Measurements from ENCODE around the gene ADAMTS4.
"Not testable (repeated sequence)": the region's sequence is repeated elsewhere in the genome, so short reads cannot be mapped to it uniquely, and the experiment has no call there.

ADAMTS4 gene

GRCh38 chr1:161227196-161227871 lies 28.5 kb upstream of the ADAMTS4 start:
- peak overlapping the region; percentile 91 to 99 for H3K4me3 ChIP-seq (ENCODE audit: low read length in 2 of 2)
- peaks cover 16 to 24% of the 10 kb centered on the region in 2 donors for H3K36me3 ChIP-seq (ENCODE audit: control insufficient read depth in 2 of 2, insufficient read depth in 2 of 2, low read length in 2 of 2)

GRCh38 chr1:161226759-161227158 lies 27.9 kb upstream of the ADAMTS4 start:
- Histone ChIP-seq H3K36me3 (ENCODE audit: control insufficient read depth in 2 of 2, insufficient read depth in 2 of 2, low read length in 2 of 2) (peaks cover 16 to 24% of the 10 kb centered on the region in 2 donors), H3K4me3 (ENCODE audit: low read length in 2 of 2) (peak overlapping the region; percentile 91 to 99), H3K27ac (ENCODE audit: low read length) (no peak overlapping the region), H3K9ac (ENCODE audit: low read length in 2 of 2) (peak overlapping the region; percentile 62 to 85), H3K27me3 (ENCODE audit: control insufficient read depth in 1 of 2, insufficient read depth in 2 of 2, low read length in 2 of 2) (no peaks in the 10 kb centered on the region), H3K9me3 (ENCODE audit: control insufficient read depth in 2 of 2, low read length in 2 of 2) (no peaks in the 10 kb centered on the region), H3K4me1 (ENCODE audit: control insufficient read depth, insufficient read depth, low read length) (peaks cover 24% of the 10 kb centered on the region)

More at GRCh38 chr1:161227196-161227871, 28.5 kb upstream of the ADAMTS4 start:
- Histone ChIP-seq H3K9ac (ENCODE audit: low read length in 2 of 2) (peak overlapping the region; percentile 36 to 85), H3K27ac (ENCODE audit: low read length) (no peak overlapping the region), H3K9me3 (ENCODE audit: control insufficient read depth in 2 of 2, low read length in 2 of 2) (no peaks in the 10 kb centered on the region), H3K27me3 (ENCODE audit: control insufficient read depth in 1 of 2, insufficient read depth in 2 of 2, low read length in 2 of 2) (no peaks in the 10 kb centered on the region), H3K4me1 (ENCODE audit: control insufficient read depth, insufficient read depth, low read length) (peaks cover 24% of the 10 kb centered on the region)

- H3K36me3 ChIP-seq (ENCODE audit: control insufficient read depth in 2 of 2, insufficient read depth in 2 of 2, low read length in 2 of 2) = peaks cover 16 to 24% of the 10 kb centered on the region in 2 donors
- H3K9ac ChIP-seq (ENCODE audit: low read length in 2 of 2) = peak overlapping the region; percentile 85 to 89
- H3K4me3 ChIP-seq (ENCODE audit: low read length in 2 of 2) = peak overlapping the region; percentile 91 to 99
These were observed 27.5 kb upstream of the ADAMTS4 start for GRCh38 chr1:161226320-161226711.

GRCh38 chr1:161225534-161226319 lies 26.9 kb upstream of the ADAMTS4 start, which contains the start of gene TOMM40L:
TOMM40L (plus strand) TSS chr1:161226060; CDS start chr1:161226490, 430 bp downstream.
- H3K9me3 ChIP-seq (ENCODE audit: control insufficient read depth in 2 of 2, low read length in 2 of 2) = no peaks in the 10 kb centered on the region
- H3K9ac ChIP-seq (ENCODE audit: low read length in 2 of 2) = peak within 1 kb of the TSS; percentile 85 to 89
- H3K27ac ChIP-seq (ENCODE audit: low read length) = peak within 1 kb of the TSS; percentile 53
- H3K27me3 ChIP-seq (ENCODE audit: control insufficient read depth in 1 of 2, insufficient read depth in 2 of 2, low read length in 2 of 2) = no peaks in the 10 kb centered on the region
- peaks cover 16 to 23% of the 10 kb centered on the region in 2 donors for H3K36me3 ChIP-seq (ENCODE audit: control insufficient read depth in 2 of 2, insufficient read depth in 2 of 2, low read length in 2 of 2)
- H3K4me1 ChIP-seq (ENCODE audit: control insufficient read depth, insufficient read depth, low read length) = peaks cover 24% of the 10 kb centered on the region
- peak within 1 kb of the TSS; percentile 91 to 99 for H3K4me3 ChIP-seq (ENCODE audit: low read length in 2 of 2)

More at GRCh38 chr1:161226320-161226711, 27.5 kb upstream of the ADAMTS4 start:
- Histone ChIP-seq H3K4me1 (ENCODE audit: control insufficient read depth, insufficient read depth, low read length) (peaks cover 24% of the 10 kb centered on the region), H3K9me3 (ENCODE audit: control insufficient read depth in 2 of 2, low read length in 2 of 2) (no peaks in the 10 kb centered on the region), H3K27ac (ENCODE audit: low read length) (peak overlapping the region; percentile 49), H3K27me3 (ENCODE audit: control insufficient read depth in 1 of 2, insufficient read depth in 2 of 2, low read length in 2 of 2) (no peaks in the 10 kb centered on the region)

- H3K27me3 ChIP-seq (ENCODE audit: control insufficient read depth in 1 of 2, insufficient read depth in 2 of 2, low read length in 2 of 2) = no peaks in the 10 kb centered on the region
- no peak overlapping the region for H3K9ac ChIP-seq (ENCODE audit: low read length in 2 of 2)
- peak overlapping the region in 1 of 2 donors; percentile 15 for H3K4me3 ChIP-seq (ENCODE audit: low read length in 2 of 2)
- H3K9me3 ChIP-seq (ENCODE audit: control insufficient read depth in 2 of 2, low read length in 2 of 2) = no peaks in the 10 kb centered on the region
- peaks cover 16 to 18% of the 10 kb centered on the region in 2 donors for H3K36me3 ChIP-seq (ENCODE audit: control insufficient read depth in 2 of 2, insufficient read depth in 2 of 2, low read length in 2 of 2)
- peak overlapping the region; percentile 53 for H3K27ac ChIP-seq (ENCODE audit: low read length)
- peaks cover 24% of the 10 kb centered on the region for H3K4me1 ChIP-seq (ENCODE audit: control insufficient read depth, insufficient read depth, low read length)
These were observed 26.3 kb upstream of the ADAMTS4 start for GRCh38 chr1:161225178-161225533.

GRCh38 chr1:161224695-161225087 lies 25.8 kb upstream of the ADAMTS4 start:
- H3K36me3 ChIP-seq (ENCODE audit: control insufficient read depth in 2 of 2, insufficient read depth in 2 of 2, low read length in 2 of 2) = peaks cover 13 to 15% of the 10 kb centered on the region in 2 donors
- H3K4me1 ChIP-seq (ENCODE audit: control insufficient read depth, insufficient read depth, low read length) = peaks cover 24% of the 10 kb centered on the region
- H3K27me3 ChIP-seq (ENCODE audit: control insufficient read depth in 1 of 2, insufficient read depth in 2 of 2, low read length in 2 of 2); H3K4me3 ChIP-seq (ENCODE audit: low read length in 2 of 2); H3K27ac ChIP-seq (ENCODE audit: low read length); H3K9ac ChIP-seq (ENCODE audit: low read length in 2 of 2); H3K9me3 ChIP-seq (ENCODE audit: control insufficient read depth in 2 of 2, low read length in 2 of 2): not testable (repeated sequence)

GRCh38 chr1:161223805-161224694 lies 25.2 kb upstream of the ADAMTS4 start:
- Histone ChIP-seq H3K4me1 (ENCODE audit: control insufficient read depth, insufficient read depth, low read length) (peaks cover 24% of the 10 kb centered on the region), H3K9me3 (ENCODE audit: control insufficient read depth in 2 of 2, low read length in 2 of 2) (no peaks in the 10 kb centered on the region), H3K9ac (ENCODE audit: low read length in 2 of 2) (no peak overlapping the region), H3K4me3 (ENCODE audit: low read length in 2 of 2) (no peak overlapping the region), H3K27me3 (ENCODE audit: control insufficient read depth in 1 of 2, insufficient read depth in 2 of 2, low read length in 2 of 2) (no peaks in the 10 kb centered on the region), H3K36me3 (ENCODE audit: control insufficient read depth in 2 of 2, insufficient read depth in 2 of 2, low read length in 2 of 2) (peaks cover 9 to 10% of the 10 kb centered on the region in 2 donors), H3K27ac (ENCODE audit: low read length) (no peak overlapping the region)

GRCh38 chr1:161222175-161223019 lies 23.5 kb upstream of the ADAMTS4 start:
- Histone ChIP-seq H3K9me3 (ENCODE audit: control insufficient read depth in 2 of 2, low read length in 2 of 2) (no peaks in the 10 kb centered on the region), H3K36me3 (ENCODE audit: control insufficient read depth in 2 of 2, insufficient read depth in 2 of 2, low read length in 2 of 2) (no peaks in the 10 kb centered on the region), H3K9ac (ENCODE audit: low read length in 2 of 2) (no peak overlapping the region), H3K27me3 (ENCODE audit: control insufficient read depth in 1 of 2, insufficient read depth in 2 of 2, low read length in 2 of 2) (no peaks in the 10 kb centered on the region), H3K4me1 (ENCODE audit: control insufficient read depth, insufficient read depth, low read length) (peaks cover 18% of the 10 kb centered on the region), H3K27ac (ENCODE audit: low read length) (no peak overlapping the region), H3K4me3 (ENCODE audit: low read length in 2 of 2) (no peak overlapping the region)

- H3K4me1 ChIP-seq (ENCODE audit: control insufficient read depth, insufficient read depth, low read length) = no peaks in the 10 kb centered on the region
- no peak overlapping the region for H3K27ac ChIP-seq (ENCODE audit: low read length)
- H3K4me3 ChIP-seq (ENCODE audit: low read length in 2 of 2) = no peak overlapping the region
- H3K27me3 ChIP-seq (ENCODE audit: control insufficient read depth in 1 of 2, insufficient read depth in 2 of 2, low read length in 2 of 2) = no peaks in the 10 kb centered on the region
- no peaks in the 10 kb centered on the region for H3K9me3 ChIP-seq (ENCODE audit: control insufficient read depth in 2 of 2, low read length in 2 of 2)
- no peak overlapping the region for H3K9ac ChIP-seq (ENCODE audit: low read length in 2 of 2)
- peaks cover 0 to 2% of the 10 kb centered on the region in 2 donors for H3K36me3 ChIP-seq (ENCODE audit: control insufficient read depth in 2 of 2, insufficient read depth in 2 of 2, low read length in 2 of 2)
These were observed 21.1 kb upstream of the ADAMTS4 start for GRCh38 chr1:161220002-161220401.

Data from stomach smooth muscle (tissue), 2 donors.